ENCODE measurements around the gene RFXANK.
"Not testable (repeated sequence)": the region's sequence is repeated elsewhere in the genome, so short reads cannot be mapped to it uniquely, and the experiment has no call there.

The RFXANK gene

GRCh38 chr19:19192078-19192882 is at the start of gene RFXANK, which contains the start of gene BORCS8:
Gene RFXANK, plus strand, starts transcription at chr19:19192258. Its CDS starts 1,689 bp downstream, at chr19:19193947.
Gene BORCS8, minus strand, starts transcription at chr19:19192152. Its CDS starts 35 bp downstream, at chr19:19192117.
- DNase-seq (ENCODE audit: low read depth in 2 of 2): peak; percentile 99

GRCh38 chr19:19142347-19142746 is 49.7 kb upstream of the RFXANK start:
- no peak for DNase-seq (ENCODE audit: low read depth in 2 of 2)

- no peak for DNase-seq (ENCODE audit: low read depth in 2 of 2)
These were observed 46.8 kb upstream of the RFXANK start for GRCh38 chr19:19145281-19145680.

GRCh38 chr19:19145684-19146608 is 46.1 kb upstream of the RFXANK start:
- DNase-seq (ENCODE audit: low read depth in 2 of 2): peak; percentile 10 to 20

GRCh38 chr19:19146865-19147264 is 45.2 kb upstream of the RFXANK start:
- DNase-seq (ENCODE audit: low read depth in 2 of 2): no peak

- DNase-seq (ENCODE audit: low read depth in 2 of 2): no peak
These were observed 44.7 kb upstream of the RFXANK start for GRCh38 chr19:19147344-19147743.

- DNase-seq (ENCODE audit: low read depth in 2 of 2): not testable (repeated sequence)
These were observed 43.6 kb upstream of the RFXANK start for GRCh38 chr19:19148504-19148903.

GRCh38 chr19:19149435-19149834 is 42.6 kb upstream of the RFXANK start:
- DNase-seq (ENCODE audit: low read depth in 2 of 2): no peak

GRCh38 chr19:19151418-19151817 is 40.6 kb upstream of the RFXANK start:
- DNase-seq (ENCODE audit: low read depth in 2 of 2): no peak

- DNase-seq (ENCODE audit: low read depth in 2 of 2): no peak
These were observed 39.2 kb upstream of the RFXANK start for GRCh38 chr19:19152668-19153384.

GRCh38 chr19:19154768-19155494 is 37.1 kb upstream of the RFXANK start:
- DNase-seq (ENCODE audit: low read depth in 2 of 2): no peak

- no peak for DNase-seq (ENCODE audit: low read depth in 2 of 2)
These were observed 36.4 kb upstream of the RFXANK start for GRCh38 chr19:19155495-19156219.

GRCh38 chr19:19157808-19158207 is 34.2 kb upstream of the RFXANK start:
- DNase-seq (ENCODE audit: low read depth in 2 of 2): no peak

GRCh38 chr19:19159534-19159933 is 32.5 kb upstream of the RFXANK start:
- no peak for DNase-seq (ENCODE audit: low read depth in 2 of 2)

GRCh38 chr19:19160461-19161035 is 31.5 kb upstream of the RFXANK start:
- no peak for DNase-seq (ENCODE audit: low read depth in 2 of 2)

- no peak for DNase-seq (ENCODE audit: low read depth in 2 of 2)
These were observed 29.6 kb upstream of the RFXANK start for GRCh38 chr19:19162495-19162894.

GRCh38 chr19:19165396-19165795 is 26.7 kb upstream of the RFXANK start:
- no peak for DNase-seq (ENCODE audit: low read depth in 2 of 2)

- DNase-seq (ENCODE audit: low read depth in 2 of 2): no peak
These were observed 24.4 kb upstream of the RFXANK start for GRCh38 chr19:19167612-19168011.

- no peak for DNase-seq (ENCODE audit: low read depth in 2 of 2)
These were observed 22.6 kb upstream of the RFXANK start for GRCh38 chr19:19169236-19170052.
